NCI-H1436 (cell line): ENCODE measurements around the gene RNF150.

Experiments used
- DNase-seq: peaks from one replicate; lab custom pipeline; 2025; lab: John Stamatoyannopoulos, UW

RNF150 gene

DNA sequence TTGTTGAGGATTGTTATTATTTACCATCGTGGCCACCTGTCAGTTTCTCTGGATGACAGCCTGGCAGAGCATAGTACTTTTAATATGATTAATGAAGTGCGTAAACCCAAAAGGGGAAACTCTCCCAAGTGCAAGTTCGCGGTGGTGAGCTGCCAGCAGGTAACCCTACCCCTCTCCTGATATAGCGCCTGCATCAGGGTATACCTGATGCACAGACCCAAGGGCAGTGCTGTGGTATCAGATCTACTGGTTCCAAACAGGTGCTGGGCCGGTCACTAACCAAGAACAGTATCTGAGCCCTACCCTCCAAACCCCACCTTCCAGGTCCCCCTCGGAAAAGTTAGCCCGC is 1.6 kb downstream of the RNF150 start:
- DNase-seq = no peak

DNA sequence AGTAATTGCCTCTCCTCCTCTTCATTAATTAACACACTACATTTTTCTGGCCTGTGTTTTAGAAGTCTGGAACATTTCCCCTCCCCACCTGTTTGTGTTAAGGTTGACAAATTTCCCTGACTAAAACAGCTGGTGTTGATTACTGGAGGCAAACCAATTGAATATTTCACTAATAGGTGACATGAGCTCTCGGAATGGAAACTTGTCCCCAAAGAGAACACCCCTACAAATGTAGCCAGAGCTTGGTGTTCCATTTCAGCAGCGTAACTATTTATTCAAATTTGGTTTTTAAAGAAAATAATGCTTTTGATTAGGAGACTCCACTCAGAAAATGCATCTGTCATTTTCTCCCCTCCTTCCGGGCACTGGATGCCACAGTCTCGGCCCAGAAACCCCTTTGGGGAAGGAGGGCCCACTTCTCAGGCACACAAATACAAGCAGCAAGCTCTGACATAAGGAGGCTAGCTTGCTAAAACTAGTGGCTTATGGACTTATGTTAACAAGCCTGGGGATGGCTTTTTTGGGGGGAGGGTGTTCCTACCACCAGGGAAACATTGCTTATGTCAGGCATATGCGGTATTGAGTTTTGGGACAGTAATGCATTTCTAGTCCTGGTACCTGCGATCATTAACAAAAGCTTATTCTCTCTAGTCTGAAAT is 2.2 kb downstream of the RNF150 start:
- DNase-seq = no peak

DNA sequence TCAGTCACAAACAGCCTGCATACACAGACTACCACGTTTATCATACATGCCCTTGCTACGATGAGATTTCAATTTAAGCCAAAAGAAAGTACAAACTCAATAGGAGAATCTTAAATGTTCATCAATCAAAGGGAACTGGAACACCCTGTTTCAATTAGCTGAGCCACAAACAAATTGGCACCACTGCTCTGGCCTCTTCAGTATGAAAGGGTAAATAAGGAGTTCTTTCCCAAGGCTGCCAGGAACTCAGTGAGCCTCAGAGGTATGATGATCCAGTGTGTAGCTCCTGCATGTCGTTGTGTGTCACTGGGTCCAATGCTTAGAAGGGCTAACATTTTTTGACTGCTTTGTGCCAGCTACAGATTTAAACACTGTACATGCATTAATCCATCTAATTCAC is 5.4 kb downstream of the RNF150 start:
- DNase-seq = no peak

DNA sequence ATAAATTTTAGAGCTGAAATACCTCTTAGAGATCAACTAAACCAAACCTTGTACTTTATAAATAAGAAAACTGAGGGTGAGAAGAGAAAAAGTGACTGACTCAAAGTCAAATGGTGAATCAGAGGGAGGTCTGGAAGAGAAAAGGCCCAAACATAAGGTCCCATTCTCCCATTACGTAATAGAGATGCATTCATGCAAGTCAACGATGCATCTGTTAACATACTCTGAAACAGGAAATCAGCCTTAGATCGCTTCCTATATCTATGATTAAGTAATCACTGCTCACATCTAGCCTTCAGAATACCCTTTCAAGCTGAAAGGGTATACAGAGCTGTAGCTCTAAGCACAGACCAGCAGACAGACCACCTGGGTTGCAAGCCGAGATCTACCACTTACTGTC is 6.5 kb downstream of the RNF150 start:
- no peak for DNase-seq

DNA sequence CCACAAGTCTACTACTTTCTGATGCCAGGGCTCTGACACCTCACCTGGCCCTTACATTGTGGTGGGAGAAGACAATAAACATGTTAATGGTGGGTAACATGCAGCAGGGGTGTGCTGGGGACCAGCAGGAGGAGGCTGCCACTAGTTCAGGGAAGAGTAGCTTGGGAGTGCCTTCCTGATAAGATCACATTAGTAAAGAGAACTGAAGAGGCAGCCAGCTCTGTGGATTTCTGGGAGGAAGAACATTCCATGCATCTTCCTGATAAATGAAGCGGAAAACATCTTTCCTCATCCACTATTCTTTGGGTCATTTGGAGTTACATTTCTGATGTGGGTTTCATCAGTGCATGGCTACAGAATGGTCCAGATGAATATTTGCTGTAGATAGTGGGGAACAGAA is 9.0 kb downstream of the RNF150 start:
- DNase-seq = no peak

DNA sequence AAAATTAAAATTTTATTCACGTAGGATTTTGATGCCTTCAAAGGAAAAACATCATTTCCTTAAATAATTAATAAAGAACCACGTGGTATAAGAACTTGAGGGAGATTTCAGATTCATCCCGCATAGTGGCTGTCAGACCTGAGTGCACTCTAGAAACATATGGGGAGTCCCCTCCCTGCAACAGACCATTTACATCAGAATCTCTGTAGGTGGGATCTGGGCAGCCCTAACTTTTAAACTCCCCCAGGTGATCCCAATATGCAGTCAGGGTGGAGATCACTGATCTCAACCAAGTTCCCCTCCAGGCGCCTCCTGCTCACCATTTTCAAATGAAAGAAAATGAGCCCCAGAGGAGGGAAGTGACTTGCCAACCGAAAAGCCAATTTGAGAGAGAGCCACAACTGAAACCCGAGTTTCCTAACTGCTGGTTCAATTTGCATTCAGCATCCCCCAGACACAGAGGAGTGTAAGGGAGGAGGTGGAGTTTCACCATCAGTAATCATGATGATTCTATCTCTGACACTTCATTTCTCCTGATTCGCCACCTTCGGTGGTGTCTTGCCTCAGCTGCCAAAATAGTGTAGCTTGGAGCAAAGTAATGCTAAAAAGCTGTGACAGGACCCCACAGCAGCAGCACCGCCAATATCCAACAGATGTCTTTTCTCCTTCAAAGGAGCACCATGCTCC is 11.4 kb downstream of the RNF150 start:
- no peak for DNase-seq

DNA sequence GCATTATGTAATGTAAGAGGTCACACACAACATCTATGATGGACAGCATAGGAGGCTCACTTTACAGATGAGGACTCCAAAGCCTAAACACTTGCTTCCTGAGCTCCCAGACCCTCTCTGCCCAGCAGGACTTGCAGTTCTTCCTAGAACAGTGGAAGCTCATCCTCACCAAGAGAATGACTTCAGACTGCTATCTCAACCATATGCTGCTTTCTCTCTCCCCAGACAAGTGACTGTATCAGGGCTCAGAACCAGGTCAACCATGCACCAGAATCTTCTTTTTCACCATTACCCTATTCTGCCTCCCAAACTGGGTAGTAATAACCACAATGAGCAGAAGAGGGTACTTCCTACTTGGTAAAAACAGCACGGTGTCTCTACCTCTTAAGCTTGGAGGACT is 12.2 kb downstream of the RNF150 start:
- no peak for DNase-seq

DNA sequence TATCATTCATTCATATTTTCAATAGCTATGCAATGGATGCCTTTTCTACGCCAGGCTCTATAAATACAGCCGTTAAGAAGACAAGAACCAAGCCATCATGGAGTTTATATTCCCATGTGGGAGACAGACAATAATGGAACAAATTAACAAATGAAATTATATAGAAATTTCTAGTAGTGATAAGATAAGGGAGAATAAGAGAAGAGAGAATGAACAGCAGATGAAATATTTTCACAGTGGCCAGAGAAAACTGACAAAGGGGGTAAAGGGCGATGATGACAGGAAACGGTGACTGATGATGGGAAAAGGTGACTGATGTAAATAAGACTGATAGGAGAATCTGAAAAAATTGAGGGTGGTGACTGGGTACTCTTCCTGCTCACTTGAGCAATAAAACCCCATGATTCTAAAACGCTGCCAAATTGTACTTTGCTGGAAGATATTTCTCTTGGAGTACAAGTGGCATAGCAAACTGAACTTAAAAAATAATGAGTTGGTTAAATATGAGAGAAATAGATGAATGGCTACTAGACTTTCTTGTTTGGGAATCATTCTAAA is 13.2 kb downstream of the RNF150 start:
- no peak for DNase-seq

DNA sequence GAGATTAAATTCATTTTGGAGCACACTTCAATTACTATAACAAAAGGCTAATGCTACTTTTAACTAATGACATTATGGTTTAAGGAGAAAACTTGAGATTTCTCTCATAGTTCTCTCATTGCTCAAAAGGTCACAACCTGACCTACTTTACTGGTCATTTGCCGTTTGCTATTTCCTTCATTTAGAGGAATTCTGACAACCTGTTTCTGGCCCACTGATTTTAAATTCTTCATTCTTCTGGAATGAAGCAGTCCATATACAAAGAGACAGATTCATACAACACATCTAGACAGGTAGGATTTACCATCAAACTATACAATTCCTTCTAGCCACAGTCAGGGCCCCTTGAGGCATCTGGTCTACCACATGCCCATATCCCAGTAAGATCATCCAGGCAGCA is 14.2 kb downstream of the RNF150 start:
- DNase-seq = no peak

DNA sequence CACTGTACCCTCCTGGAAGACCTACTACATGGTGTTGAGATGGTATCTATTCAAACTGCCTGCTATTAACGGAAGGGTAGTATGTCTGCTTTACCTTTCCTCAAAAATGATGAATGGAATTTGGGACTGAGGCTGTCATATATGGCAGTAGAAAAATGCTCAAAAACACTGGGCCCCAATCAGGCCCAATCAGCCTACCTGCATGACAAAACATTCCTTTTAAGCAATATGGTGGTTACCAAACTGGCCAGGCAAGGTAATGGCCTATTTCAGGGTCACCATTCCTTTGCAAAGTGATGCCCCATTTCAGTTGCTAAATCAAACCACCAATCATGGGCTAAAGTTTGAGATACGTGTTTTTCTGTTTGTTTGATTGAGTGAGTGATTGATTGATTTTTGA is 14.9 kb downstream of the RNF150 start:
- DNase-seq = no peak

DNA sequence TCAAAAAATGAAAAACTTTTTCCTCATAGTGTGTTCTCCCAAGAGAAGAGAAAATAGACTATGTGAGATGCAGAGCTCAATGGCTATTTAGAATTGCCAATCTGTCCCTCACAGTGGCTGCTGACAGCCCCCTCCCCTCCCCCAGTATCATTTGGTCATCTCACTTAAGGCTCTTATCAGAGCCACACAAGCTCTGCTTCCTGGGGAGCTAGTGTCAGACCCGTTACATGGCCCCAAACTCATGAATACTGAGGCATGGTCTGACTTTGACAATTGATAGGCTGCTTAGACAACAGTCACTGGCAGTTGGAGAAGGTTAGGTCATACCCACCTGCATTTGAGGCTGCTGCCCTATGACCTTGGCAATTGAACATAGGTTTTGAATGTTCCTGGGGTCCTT is 15.3 kb downstream of the RNF150 start:
- DNase-seq = no peak

DNA sequence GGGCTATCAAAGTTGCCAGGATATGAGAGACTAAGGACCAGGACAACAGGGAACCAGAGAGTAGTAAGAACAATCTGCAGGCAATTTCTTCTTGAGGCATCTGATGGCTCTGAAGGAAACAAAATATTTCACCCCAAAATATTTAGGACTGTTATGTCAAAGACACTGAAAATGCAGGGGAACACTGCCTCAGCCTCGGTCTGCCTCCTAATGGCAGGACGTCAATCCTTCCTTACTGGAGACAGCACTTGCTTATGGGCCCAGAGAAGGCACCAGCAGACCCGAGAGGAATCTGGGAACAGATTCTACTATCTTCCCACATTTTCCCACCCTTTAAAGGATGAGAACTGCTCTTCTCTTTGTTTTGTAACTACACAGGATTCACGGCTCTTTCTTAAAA is 23.3 kb downstream of the RNF150 start:
- DNase-seq = no peak

DNA sequence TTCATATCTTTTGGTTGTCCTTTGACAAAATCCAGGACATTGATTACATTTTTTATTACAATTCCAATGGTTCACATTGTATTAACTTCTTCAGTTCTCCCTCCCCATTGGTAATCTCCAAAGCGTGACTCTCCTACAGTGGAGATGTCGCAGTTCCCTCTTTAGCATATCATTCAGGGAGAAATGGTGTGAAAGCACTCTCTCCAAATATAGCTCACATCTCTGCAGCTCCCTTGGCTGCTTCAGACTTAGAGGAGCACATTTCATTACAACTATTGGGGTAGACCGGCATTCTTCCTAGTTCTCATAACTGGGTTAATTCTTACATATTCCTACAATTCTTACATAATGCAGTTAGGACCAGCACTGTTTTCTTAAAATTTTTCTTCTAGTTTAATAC is 25.3 kb downstream of the RNF150 start:
- no peak for DNase-seq

DNA sequence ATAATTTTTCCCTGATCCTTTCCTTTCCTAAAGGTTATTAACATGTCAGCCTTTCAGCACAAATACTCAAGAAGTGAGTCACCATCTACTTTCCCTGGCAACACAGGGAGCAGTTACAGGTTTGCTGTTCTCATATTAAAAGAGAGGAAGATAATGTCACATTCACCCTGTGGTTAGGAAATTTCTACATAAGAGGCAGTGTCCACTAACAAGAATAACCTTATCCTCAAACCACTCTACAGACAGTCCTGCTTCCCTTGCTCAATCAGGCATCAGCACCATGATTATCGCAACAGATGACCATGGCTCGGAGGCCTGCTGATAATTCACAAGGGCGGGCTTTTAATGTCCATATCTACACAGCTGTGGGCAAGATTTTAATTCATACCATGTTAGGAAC is 30.9 kb downstream of the RNF150 start:
- DNase-seq = no peak

DNA sequence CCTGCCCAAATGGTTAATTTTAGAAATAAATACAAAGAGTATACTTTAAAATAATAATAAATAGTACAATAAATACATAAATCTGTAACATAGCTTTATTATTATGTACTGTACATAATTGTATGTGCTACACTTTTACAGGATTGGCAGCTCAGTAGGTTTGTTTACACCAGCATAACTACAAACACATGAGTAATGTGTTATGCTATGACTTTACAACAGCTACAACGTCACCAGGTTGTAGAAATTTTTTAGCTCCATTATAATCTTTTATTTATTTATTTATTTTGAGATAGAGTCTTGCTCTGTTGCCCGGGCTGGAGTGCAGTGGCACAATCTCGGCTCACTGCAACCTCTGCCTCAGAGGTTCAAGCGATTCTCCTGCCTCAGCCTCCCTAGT is 31.8 kb downstream of the RNF150 start:
- no peak for DNase-seq

DNA sequence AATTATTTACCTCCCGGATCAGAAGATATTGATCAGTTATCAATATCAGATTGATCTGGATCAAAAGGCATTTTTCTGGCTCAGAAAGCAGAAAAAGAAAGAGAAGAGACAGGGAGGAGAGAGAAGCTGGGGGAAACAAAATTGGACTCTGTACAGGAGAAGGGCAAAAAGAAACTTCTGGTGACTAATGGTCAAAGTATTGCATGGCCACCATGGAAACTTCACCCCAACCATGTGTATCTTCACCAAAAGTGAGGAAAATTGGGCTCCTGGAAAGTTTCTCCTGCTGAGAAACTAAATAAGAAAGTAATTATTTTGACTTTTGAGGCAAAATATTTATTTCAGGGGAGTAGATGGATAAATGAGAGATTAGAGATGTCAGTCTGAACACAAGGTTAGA is 33.9 kb downstream of the RNF150 start:
- DNase-seq = no peak

DNA sequence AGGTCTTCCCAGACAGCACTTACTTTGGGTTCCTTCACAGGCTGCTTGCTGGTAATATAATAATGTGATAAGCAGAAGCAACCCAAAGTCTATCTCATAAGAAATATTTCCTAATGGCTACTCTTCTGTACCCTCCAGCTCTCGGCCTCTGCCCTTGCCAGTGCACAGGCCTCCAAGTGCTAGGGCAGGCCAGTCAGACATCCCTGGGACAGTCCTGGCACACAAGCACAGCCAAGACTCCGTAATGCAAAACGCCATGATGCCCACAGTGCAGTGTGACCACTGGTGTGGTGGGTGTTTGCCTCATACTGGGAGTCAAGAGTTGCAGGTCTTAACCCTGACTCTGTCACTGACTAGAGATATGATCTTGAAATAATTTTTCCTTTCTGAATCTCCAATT is 35.1 kb downstream of the RNF150 start:
- DNase-seq = no peak

DNA sequence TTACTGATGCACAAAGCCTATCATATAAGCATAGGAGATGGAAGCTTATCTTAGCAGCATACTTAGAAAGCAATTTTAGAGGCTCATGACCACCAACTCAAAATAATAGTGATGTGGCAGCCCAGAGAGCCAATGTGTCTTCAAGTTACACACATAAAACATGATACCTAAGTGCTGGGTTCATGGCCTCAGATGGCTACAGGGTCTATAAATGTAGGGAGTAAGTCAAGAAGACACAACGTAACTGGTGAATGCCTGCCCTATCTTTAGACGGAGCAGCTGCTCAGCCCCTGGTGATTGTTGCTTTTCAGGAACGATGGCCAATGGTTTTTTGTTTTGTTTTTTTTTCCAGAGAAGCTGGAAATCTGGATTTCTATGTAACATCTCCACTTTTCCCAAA is 42.8 kb downstream of the RNF150 start:
- no peak for DNase-seq

DNA sequence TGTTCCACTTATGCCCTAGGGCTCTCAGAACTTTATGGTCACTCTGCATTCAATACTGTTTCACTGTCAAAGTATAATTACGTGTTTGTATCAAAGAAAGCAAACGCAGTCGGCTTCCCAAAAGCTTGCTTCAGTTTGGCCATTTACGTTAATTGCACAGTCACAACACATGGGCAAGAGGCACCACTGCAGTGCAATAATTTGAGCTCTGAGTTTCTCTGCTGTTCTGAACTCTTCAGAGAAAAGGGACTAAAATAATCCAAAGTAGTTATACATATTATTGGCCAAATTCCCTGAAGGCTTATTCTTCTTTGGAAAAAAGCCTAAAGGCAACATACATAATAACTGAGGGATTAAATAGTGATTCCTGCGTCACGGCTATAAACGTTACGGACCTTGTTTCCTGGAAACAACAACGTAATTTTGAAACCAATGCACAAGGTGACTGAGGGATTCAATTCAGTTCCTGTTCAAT is 51.3 kb downstream of the RNF150 start:
- no peak for DNase-seq

DNA sequence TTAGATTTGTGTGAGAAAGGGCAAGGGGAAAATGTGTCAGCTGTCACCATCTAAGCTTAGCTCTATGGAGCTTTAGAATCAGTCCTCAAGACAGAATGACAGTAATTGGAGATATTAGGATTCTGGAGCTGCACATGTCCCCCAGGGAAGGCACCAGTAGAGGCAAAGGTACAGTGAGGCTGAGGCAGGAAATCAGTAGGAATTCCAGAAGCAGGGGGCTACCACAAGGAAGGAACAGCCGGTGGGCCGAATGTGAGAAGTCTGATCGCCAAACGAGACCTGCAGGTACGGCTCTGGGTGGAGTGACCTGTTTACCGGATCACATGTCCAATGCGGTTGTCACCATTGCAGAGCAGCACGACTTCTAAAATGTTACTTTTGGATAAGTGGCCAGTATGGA is 52.6 kb downstream of the RNF150 start:
- no peak for DNase-seq

DNA sequence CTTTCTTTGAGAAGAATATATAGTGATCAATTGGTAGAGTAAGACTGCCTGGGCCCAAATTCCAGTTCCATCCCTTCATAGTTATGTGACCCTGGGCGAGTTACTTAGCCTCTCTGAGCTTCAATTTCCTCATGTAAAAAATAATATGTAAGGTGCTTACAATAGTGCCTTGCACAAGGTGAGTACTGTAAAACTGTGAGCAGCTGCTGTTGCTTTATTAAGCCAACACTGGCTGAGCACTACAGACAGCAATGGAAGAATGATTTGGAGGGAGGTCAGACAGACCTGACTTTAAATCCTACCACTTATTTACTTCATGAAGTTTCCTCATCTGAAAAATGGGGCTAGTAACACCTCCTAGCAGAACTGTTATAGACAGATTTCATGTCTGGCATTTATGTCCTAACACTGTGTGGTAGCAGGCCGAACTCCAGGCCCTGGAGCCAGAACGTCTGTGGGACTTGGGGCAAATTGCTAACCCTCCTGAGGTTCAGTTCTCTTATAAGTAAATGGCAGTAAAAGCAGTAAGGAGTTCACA is 53.8 kb downstream of the RNF150 start:
- no peak for DNase-seq

DNA sequence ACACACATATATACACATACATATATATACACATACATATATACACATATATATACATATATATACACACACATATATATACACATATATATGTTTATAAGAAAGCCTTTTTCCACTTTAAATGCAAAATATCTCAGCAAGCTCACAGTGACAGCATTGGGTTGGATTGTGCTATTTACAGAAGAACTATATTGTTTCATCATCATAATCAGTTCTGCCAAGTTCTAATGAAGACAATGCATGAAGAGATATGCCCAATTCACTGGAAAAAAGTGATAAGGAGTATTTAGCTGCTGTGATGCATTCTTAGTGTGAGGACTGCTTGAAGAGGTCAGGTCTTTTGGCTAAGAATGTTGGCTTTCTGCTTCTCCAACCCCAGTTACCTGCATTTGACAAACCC is 54.4 kb downstream of the RNF150 start:
- no peak for DNase-seq

DNA sequence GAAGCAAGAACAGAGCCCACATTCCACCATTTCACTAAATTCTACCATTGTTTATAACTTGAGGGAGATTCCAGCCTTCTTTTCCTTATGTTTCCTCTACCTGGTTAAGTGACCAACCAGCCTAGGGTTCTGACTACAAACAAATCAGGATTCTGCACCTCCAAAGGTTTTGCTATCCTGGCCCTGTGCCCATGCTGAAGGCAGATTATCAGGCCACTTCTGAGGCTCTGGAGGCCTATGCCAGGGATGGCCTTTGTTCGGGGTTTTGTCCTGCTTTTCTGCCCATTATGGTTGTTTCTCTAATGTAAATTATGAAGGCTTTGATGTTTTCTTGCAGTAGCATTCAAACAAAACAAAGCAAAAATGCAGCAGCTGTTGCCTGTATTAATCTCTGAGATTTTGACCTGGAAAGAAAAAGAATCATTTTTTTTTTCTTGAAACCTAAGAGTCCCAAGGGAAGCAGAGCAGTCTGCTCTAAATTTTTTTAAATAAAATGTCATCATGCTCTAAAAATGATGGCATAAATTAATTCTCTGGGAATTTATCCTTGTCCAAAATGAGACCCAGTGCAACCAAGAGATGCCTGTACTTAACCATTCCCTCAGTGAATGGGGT is 55.6 kb downstream of the RNF150 start:
- DNase-seq = no peak
